Mucosa of rectum (tissue), 2 donors: Measurements from ENCODE around the gene PARD3.

Source experiments
- H3K27ac ChIP-seq, 2 donors: one replicate each; pipeline ENCODE4 v1.7.0; 2013; ENCODE audit warnings: inconsistent platforms in 2 of 2, low read depth in 2 of 2, low read length in 2 of 2
- H3K27me3 ChIP-seq, 2 donors: one replicate each; pipeline ENCODE4 v1.7.0; 2013; ENCODE audit warnings: low read length in 2 of 2; ENCODE audit not compliant: control insufficient read depth in 2 of 2, insufficient read depth in 2 of 2
- H3K36me3 ChIP-seq, 2 donors: one replicate each; pipeline ENCODE4 v1.7.0; 2013; ENCODE audit warnings: low read length in 2 of 2; ENCODE audit not compliant: control insufficient read depth in 2 of 2, insufficient read depth in 2 of 2
- H3K4me1 ChIP-seq, 2 donors: one replicate each; pipeline ENCODE4 v1.7.0; 2013; ENCODE audit warnings: low read length in 2 of 2, mild to moderate bottlenecking in 1 of 2; ENCODE audit not compliant: control insufficient read depth in 2 of 2, insufficient read depth in 2 of 2
- H3K4me3 ChIP-seq, 2 donors: one replicate each; pipeline ENCODE4 v1.7.0; 2013; ENCODE audit warnings: low read length in 2 of 2
- H3K9ac ChIP-seq, 2 donors: one replicate each; pipeline ENCODE4 v1.7.0; 2013; ENCODE audit warnings: low read length in 2 of 2, low read depth in 1 of 2, mild to moderate bottlenecking in 1 of 2
- H3K9me3 ChIP-seq, 2 donors: one replicate each; pipeline ENCODE4 v1.7.0; 2013; ENCODE audit warnings: low read length in 2 of 2; ENCODE audit not compliant: control insufficient read depth in 2 of 2
- donor health status: healthy.
- donor health status: Normal muscosa, but diverticular disease.

The PARD3 gene

GRCh38 chr10:34106356-34106885 is 708.7 kb downstream of the PARD3 start:
- Histone ChIP-seq H3K27ac (no peak overlapping the region), H3K36me3 (no peaks in the 10 kb centered on the region), H3K4me3 (no peak overlapping the region), H3K9me3 (no peaks in the 10 kb centered on the region), H3K27me3 (no peaks in the 10 kb centered on the region), H3K4me1 (no peaks in the 10 kb centered on the region), H3K9ac (no peak overlapping the region)

DNA sequence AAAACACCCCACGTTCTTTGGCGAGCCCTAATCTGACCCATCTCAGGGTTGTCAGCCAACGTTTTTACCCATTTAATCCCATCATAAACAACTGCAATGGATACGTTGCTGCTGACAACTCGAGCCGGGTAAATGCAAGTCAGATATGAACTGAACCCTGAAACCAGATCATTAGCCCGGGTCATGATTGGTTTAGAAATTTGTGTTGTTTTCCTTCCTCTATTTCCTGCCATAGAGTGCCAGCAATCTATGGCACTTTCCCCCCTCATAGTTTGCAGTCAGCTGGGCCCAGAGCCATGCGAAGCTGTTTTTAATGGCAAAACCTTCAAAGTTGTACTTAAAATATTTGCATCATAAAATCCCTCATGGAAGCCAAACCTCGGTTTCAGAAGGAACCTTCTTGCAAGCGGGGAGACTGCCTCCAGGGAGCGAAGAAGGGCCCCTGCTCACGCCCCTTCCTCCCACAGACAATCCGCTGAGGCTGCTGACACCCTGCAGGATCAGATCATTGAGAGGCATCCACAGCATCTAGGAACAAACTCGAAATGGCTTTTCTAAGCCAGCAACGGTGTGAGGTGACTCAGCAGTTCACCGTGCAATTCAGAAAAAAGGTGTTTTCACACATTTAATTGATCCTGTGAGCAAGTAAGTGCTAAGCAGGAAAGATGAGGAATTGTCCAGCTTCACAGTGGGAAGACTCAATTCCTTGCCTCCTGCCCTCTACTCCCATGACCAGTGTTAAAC is 710.1 kb downstream of the PARD3 start:
- H3K4me1 ChIP-seq = no peaks in the 10 kb centered on the region
- H3K9me3 ChIP-seq = no peaks in the 10 kb centered on the region
- H3K27me3 ChIP-seq = no peaks in the 10 kb centered on the region
- no peak overlapping the region for H3K4me3 ChIP-seq
- H3K27ac ChIP-seq = no peak overlapping the region
- no peaks in the 10 kb centered on the region for H3K36me3 ChIP-seq
- H3K9ac ChIP-seq = no peak overlapping the region

- Histone ChIP-seq H3K36me3 (no peaks in the 10 kb centered on the region), H3K4me1 (no peaks in the 10 kb centered on the region), H3K9me3 (no peaks in the 10 kb centered on the region), H3K27me3 (no peaks in the 10 kb centered on the region), H3K27ac (no peak overlapping the region), H3K9ac (no peak overlapping the region), H3K4me3 (no peak overlapping the region)
Measured at GRCh38 chr10:34102893-34103506, 712.1 kb downstream of the PARD3 start.

DNA sequence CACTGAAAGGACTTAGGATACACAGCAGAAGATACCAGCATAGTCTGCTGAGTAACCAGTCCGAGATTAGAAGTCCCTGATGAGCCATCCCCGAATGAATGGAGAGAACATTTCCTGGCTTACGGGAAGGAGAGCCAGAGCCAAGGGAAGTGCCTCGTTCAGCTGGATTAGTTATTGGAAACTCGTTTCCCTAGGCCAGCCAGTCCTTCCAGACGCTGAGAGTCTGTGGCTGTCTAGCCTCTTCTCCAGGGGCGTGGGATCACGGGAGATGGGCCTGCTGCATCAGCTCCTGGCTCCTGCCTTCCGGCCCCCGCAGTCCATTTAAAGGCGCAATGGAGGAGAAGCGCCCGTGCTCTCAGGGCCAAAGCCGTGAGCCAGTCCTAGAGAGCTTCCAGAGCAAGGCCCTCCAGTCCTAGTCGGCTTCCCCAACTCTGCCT is 712.8 kb downstream of the PARD3 start:
- Histone ChIP-seq H3K9ac (no peak overlapping the region), H3K27ac (peak overlapping the region in 1 of 2 donors; percentile 43), H3K4me1 (no peaks in the 10 kb centered on the region), H3K9me3 (no peaks in the 10 kb centered on the region), H3K4me3 (no peak overlapping the region), H3K36me3 (no peaks in the 10 kb centered on the region), H3K27me3 (no peaks in the 10 kb centered on the region)

DNA sequence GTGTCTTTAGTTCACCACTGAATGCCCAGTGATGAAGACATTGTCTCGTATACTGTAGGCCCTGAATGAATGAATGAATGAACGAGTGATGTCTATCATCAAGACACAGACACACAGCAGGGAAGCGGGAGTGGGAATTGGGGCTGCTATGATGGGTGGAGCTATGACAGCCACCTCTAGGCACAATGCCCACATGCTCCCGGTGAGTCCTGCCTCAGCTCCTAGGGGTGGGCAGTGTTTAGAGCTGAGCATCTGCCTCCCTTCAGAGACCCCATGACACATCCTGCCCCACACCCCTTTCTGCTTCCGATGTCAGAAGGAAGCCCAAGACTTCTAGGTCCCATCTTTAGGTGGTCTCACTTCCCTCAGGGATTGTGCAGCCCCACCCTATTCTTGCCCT is 714.1 kb downstream of the PARD3 start:
- H3K4me3 ChIP-seq = no peak overlapping the region
- no peaks in the 10 kb centered on the region for H3K9me3 ChIP-seq
- H3K27me3 ChIP-seq = no peaks in the 10 kb centered on the region
- no peak overlapping the region for H3K27ac ChIP-seq
- no peaks in the 10 kb centered on the region for H3K4me1 ChIP-seq
- no peaks in the 10 kb centered on the region for H3K36me3 ChIP-seq
- H3K9ac ChIP-seq = no peak overlapping the region

DNA sequence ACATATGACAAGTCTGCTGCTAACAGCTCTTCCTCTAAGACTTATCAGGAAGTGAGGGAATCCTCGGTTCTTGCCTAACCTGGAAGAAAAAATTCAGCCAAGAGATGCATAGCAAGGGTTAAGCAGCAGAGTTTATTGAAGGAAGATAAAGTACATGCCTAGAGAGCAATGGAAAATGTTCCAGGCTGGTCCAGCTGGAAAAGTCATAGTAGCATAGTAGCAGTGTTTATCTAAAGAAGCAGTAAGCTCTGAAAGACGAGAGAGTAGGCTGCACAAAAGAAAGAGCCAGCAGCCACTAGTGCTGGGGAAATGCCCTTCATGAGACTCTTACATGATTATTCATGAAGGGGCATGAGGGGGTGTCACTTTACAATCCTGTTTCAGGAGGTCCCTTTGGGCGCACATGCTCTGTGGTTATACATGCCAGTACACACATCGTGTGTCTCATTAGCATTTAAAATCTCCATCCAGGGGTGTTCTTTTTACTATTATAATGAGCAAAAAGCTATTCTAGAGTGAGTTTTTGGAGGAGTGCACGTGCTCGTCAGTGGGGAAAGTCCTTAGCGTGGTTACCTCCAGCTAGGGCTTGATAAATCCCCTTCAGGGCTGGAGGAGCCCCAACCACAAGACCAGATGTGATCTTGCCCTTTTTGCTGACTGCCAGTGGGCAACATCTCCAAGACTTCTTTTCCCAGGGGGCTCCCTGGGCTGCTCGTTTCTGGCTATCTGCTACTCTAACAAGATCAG is 716.1 kb downstream of the PARD3 start:
- H3K27ac ChIP-seq = no peak overlapping the region
- H3K9me3 ChIP-seq = no peaks in the 10 kb centered on the region
- no peaks in the 10 kb centered on the region for H3K36me3 ChIP-seq
- no peak overlapping the region for H3K4me3 ChIP-seq
- H3K9ac ChIP-seq = no peak overlapping the region
- no peaks in the 10 kb centered on the region for H3K4me1 ChIP-seq
- H3K27me3 ChIP-seq = no peaks in the 10 kb centered on the region

DNA sequence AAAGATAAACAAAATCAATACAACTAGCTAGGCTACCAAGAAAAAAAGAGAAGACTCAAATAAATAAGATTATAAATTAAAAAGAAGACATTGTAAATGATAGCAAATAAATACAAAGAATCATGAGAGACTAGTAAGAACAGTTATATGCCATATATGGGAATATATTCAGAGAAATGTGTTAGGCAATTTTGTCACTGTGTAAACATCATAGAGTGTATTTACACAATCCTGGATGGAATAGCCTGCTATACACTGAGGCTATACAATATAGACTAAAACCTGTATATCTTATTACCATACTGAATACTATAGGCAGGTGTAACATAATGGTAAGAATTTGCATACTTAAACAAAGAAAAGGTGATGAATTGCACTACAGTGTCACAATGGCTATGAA is 717.4 kb downstream of the PARD3 start:
- H3K4me3 ChIP-seq = no peak overlapping the region
- no peaks in the 10 kb centered on the region for H3K27me3 ChIP-seq
- no peak overlapping the region for H3K27ac ChIP-seq
- no peaks in the 10 kb centered on the region for H3K36me3 ChIP-seq
- H3K4me1 ChIP-seq = no peaks in the 10 kb centered on the region
- no peaks in the 10 kb centered on the region for H3K9me3 ChIP-seq
- H3K9ac ChIP-seq = no peak overlapping the region

- no peaks in the 10 kb centered on the region for H3K27me3 ChIP-seq
- H3K36me3 ChIP-seq = no peaks in the 10 kb centered on the region
- H3K9ac ChIP-seq = no peak overlapping the region
- no peaks in the 10 kb centered on the region for H3K4me1 ChIP-seq
- H3K27ac ChIP-seq = no peak overlapping the region
- H3K4me3 ChIP-seq = no peak overlapping the region
- H3K9me3 ChIP-seq = no peaks in the 10 kb centered on the region
Measured at GRCh38 chr10:34094961-34095360, 720.1 kb downstream of the PARD3 start.

DNA sequence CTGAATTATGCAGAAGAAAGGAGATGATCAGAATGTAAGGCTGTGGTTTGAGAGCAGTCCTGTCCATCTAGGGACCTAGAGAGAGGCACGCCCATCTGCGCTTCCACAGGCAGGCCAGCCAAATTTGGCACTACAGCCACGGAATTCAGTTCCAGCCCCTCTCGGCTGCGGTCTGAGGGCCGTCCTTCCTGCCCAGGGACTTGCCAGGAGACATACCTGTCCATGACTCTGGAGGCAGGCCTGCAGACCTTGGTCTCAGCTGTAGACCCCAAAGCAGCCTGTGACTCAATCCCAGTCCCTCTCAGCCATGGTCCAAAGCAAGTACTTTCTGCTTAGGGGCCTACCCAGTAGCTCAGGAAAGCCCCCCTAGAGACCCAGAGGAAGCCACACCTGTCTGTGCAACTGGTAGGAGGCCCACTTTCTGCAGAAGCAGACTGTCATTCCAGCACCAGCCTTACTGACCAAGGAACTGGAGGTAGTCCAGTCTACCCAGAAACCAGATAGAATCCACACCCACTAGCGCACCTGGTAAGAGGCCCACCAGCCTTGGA is 720.9 kb downstream of the PARD3 start:
- Histone ChIP-seq H3K27me3 (no peaks in the 10 kb centered on the region), H3K36me3 (no peaks in the 10 kb centered on the region), H3K27ac (no peak overlapping the region), H3K4me3 (no peak overlapping the region), H3K9ac (no peak overlapping the region), H3K4me1 (no peaks in the 10 kb centered on the region), H3K9me3 (no peaks in the 10 kb centered on the region)

DNA sequence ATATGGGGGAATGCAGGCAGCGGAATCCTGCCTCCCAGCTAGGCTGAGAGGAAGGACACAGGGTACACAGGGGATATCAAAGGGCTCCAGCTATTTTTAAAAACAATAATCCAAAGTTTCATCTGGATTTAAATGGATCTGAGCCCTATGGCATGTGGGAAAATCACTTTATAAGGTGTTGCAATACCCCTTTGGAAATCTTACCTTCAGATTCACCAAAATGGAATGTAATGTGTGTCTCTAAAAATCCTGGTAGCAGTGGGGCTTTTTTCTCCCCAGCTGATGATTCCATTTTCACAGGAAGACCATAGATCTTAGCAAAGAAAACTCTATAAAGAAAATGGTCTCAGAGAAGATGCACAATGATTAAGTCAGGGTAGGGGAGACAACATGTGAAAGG is 722.2 kb downstream of the PARD3 start:
- no peaks in the 10 kb centered on the region for H3K9me3 ChIP-seq
- no peak overlapping the region for H3K27ac ChIP-seq
- H3K27me3 ChIP-seq = no peaks in the 10 kb centered on the region
- no peak overlapping the region for H3K9ac ChIP-seq
- H3K36me3 ChIP-seq = no peaks in the 10 kb centered on the region
- H3K4me3 ChIP-seq = no peak overlapping the region
- no peaks in the 10 kb centered on the region for H3K4me1 ChIP-seq
